Ovary (tissue), 3 donors: Measurements from ENCODE around the gene GRIK4.

Source experiments
- CTCF ChIP-seq, 3 donors: fragments of 450-650 bp in 2 of 3; fragments of 200-600 bp in 1 of 3; IDR thresholded peaks; one replicate each; pipeline versions ENCODE4 v1.5.1 to v1.8.0; 2016 to 2022; ENCODE audit warnings: antibody characterized with exemption in 3 of 3, mild to moderate bottlenecking in 1 of 3
- EP300 ChIP-seq: sonication (generic); formaldehyde crosslinking; IDR thresholded peaks from one replicate; pipeline ENCODE4 v1.6.1; 2017; ENCODE audit warnings: antibody characterized with exemption
- POLR2A ChIP-seq: fragments of 450-650 bp; IDR thresholded peaks from one replicate; pipeline ENCODE4 v1.6.1; 2017; ENCODE audit warnings: antibody characterized with exemption, mild to moderate bottlenecking, moderate library complexity
- donor health status: DM: no; HTN: no; CAD: no.

- TF ChIP-seq POLR2A (no peak), CTCF (IDR thresholded peaks at IDR 0.05) (no peak), EP300 (no peak)
These were observed 201.7 kb downstream of the GRIK4 start for GRCh38 chr11:120713296-120713695.
